NCI-H1930 (cell line): Measurements from ENCODE around the gene MXI1.
"Not testable (repeated sequence)": the region's sequence is repeated elsewhere in the genome, so short reads cannot be mapped to it uniquely, and the experiment has no call there.

Source experiments
- DNase-seq, 2 experiments: peaks; one replicate each; lab custom pipeline; 2025; lab: John Stamatoyannopoulos, UW

MXI1 gene

GRCh38 chr10:110181451-110181850 lies 26.0 kb upstream of the MXI1 start:
- DNase-seq = no peak

GRCh38 chr10:110181911-110182310 lies 25.5 kb upstream of the MXI1 start:
- no peak for DNase-seq

DNA sequence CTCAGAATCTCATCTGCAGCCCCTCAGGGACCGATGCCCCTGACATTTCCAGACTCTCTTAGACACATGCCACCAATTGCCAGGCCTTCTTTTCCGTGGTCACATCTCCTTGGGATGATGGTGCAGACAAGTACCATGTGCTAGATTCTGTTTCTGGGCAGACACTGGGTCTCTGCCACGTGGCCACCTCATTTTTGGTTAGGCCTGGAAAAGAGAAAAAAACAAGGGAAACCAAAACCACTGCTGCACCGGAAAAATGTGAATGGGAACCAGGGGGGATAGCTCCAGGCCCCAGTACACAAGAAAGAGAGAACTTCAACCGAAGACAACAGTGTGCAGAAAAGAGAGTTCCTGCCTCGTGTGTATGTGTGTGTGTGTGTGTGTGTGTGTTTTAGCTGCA lies 23.0 kb upstream of the MXI1 start:
- DNase-seq = no peak

- DNase-seq = not testable (repeated sequence)
These were observed 21.7 kb upstream of the MXI1 start for GRCh38 chr10:110185646-110186182.

GRCh38 chr10:110190170-110190569 lies 17.2 kb upstream of the MXI1 start:
- no peak for DNase-seq

DNA sequence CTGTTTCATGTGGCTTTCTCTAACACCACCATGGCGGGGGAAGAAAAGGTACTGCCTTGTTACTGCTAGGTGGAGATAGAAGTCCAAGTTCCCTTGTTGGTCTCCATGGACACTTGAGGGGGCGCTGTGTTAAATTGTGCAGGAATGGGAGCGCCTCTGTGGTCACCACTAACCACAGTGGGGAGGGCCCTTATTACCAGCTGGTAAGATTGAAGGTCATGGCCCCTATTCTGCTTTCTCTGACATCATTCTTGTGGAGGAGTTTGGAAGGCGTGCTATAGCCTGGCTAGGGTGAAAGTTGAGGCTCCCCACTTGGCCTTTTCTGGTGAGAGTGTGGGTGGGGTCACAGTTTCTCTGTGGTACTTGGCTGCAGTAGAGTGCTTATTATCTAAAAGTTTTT lies 14.9 kb upstream of the MXI1 start:
- no peak for DNase-seq

- DNase-seq = no peak
These were observed 6.9 kb upstream of the MXI1 start for GRCh38 chr10:110200503-110200902.

DNA sequence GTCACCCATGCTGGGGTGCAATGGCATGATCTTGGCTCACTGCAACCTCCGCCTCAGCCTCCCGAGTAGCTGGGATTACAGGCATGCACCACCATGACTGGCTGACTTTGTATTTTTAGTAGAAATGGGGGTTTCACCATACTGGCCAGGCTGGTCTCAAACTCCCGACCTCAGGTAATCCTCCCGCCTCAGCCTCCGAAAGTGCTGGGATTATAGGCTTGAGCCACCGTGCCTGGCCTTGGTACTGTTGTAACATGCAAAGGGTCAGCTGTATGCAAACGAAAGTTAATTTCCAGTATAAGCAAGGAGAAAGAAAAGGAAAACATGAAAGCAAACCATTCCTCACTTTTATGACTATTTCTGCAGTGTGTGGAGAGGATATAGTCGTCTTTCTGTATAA lies 6.4 kb upstream of the MXI1 start:
- DNase-seq = not testable (repeated sequence)

DNA sequence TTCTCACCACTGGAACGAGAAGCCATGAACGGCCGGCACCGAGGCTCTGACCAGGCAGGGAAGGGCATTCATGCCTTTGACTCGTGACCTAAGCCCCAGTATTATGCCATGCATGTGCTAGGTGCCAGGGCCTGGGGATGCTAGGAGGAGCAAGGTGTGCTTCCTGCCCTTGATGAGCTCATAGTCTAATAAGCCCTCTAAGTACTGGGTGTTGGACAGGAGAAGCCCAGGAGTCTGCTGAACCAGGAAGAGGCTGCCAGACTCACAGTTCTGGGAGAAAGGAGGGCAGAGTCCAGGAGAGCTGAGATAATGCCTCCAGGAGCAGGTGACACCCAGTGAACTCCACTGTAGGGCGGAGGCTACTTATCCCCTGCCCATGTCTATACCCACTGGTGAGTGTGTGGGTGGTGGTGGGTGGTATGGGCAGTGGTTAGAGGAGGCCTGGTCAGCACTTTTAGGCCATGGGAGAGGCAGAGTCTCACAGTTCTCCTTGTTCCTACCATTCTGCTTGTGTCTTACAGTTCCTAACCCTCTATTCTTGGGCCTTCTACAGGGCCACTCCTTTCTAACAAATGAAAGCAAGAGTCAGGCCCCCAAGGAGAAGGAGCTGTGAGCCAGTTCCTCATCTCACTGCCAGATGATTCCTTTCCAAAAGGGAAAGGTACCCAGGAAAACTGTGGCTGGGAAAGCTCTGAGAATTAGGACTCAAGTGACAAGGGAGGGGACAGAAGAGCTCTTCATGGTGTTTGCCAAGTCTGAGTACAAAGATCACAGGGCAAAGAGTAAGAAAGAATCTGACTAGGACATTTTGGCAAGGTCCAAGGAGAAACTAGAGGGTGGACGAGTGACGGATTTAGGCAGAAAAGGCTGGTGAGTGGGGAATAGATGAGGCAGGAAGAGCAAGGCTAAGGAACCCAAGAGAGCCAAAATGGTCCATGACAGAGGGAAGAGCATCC lies 3.6 kb upstream of the MXI1 start:
- no peak for DNase-seq

DNA sequence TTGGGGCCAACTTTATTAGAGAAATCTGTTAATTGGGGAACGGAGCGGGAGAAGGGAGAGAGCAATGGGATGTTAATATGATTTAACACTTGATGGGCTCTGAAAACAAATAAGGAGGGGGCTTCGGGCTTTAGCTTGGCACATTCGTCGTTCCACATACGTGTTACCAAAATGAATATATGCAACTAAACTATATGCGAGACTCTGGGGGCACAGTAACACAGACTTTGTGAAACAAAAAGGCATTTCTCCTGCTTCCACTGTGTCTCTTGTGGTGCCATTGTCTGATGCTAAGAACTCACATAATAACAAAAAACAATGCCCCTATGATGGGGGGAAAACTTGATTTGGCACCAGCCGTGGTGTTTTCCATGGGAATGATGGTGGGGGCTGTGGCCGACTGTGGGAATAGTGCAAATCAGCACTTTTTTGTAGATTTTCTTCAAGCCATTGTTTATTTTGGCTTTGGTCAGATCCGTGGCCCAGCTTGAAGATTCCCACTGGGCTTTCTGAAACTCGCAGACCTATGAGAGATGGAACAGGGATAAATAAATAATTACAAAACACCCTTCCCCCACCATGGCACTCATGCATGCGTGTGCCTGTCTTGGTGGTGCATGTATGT lies 2.2 kb upstream of the MXI1 start:
- no peak for DNase-seq

DNA sequence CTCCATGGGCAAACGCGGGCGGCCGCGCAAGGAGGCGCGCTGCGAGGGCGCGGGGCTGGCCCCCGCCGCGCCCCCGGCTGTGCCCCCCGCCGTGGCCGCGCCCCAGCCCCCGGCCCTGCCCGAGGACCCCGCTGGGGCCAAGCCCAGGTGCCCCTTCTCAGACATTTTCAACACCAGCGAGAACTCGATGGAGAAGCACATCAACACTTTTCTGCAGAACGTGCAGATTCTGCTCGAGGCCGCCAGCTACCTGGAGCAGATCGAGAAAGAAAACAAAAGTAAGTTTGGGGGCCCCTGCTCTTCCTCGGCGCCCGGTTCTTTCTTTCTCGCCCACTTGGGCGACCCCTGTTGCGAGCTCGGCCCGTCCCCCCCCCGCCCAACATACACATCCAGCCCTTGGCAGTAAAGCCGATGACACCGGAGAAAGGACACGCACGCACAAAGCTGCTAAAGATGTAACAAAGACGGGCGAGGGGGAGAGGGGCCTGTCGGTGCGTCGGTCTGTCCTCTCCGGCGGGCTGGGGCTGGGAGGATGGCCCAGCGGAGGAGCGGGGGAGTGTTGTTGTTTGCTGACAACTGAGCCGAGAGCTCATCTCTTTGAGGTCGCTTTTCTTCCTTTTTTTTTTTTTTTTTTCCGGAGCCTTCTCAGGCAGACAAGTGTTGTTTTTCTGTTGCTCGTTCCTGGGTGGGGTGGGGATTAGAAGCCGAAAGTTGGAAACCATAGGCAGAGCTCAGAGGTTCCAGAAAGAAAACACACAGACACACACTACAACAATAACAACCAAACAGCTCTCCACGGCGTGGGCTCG lies 604 bp downstream of the MXI1 start:
- no peak for DNase-seq

DNA sequence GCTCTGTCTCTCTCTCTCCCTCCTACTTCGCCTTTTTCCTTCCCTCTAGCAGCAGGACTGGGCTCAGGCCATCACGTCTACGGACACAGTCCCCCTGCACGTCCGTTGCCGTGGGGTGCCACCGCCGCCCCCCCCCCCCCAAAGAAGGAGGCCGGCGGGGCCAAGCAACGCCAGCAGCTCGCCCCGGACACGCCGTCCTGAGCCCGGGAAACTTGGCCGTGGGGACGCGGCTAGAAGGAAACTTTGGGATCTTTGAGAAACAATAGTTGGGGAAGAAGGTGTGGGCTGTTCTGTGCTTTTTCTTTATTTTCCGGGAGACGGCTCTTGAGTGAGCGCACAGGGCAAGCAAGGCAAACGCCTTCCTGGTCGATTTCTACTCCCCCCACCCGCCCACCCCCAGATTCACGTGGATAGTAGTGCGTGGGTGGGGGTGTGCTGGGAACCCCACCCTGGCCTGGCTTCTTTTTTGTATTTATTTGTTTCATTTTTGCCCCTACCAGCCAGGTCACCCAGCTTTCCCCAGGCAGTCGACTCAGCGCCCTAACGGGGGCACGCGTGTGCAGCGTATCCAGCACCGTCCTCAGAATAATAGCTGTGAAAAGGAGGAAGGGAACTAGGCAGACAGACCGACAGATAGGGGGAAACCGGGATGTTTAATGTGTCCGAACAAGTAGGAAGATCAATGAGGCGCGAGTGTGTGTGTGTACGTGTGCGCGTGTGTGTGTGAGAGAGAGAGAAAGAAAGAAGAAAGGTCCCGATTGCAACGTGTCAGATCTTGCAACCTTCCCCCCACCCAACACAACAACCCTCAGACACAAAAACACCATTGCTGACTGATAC lies 1.4 kb downstream of the MXI1 start:
- DNase-seq = no peak

GRCh38 chr10:110209454-110209925 lies 2.1 kb downstream of the MXI1 start:
- DNase-seq = peak in 1 of 2 experiments; percentile 19

DNA sequence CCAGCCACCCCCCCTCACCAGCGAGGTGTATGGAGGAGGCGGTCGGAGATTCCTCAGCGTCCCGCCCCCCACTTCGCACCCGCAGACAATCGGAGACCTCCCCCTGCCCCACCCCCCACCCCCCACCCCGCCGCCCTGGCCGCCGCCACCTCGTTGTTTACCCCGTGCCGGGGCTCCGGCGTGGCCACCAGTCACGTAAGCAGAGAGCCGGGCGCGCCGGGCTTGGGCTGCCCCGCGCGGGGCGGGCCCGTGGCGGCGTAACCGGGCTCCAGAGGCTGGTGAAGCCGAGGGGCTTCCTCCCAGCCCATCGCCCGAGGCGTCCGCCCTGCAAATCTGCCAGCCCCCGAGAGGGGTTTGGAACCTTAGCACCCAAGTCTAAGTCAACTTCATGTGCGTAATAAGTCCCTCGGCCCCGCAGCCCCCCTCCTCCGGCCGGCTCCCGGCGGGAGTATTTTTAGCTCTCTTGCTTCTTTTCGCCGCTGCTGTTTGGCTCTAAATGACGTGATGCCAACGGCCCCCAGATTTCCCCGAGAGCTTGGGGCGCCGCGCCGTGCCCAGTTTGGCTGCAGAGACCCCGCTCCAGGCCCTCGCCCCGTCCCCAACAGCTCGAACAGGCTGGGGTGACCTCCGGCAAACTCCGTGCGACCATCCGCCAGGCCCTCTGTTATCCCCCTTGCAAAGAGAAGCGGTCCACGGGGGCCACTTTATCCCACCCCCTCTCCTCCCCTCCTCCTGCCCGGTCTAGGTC lies 2.7 kb downstream of the MXI1 start:
- DNase-seq = no peak

DNA sequence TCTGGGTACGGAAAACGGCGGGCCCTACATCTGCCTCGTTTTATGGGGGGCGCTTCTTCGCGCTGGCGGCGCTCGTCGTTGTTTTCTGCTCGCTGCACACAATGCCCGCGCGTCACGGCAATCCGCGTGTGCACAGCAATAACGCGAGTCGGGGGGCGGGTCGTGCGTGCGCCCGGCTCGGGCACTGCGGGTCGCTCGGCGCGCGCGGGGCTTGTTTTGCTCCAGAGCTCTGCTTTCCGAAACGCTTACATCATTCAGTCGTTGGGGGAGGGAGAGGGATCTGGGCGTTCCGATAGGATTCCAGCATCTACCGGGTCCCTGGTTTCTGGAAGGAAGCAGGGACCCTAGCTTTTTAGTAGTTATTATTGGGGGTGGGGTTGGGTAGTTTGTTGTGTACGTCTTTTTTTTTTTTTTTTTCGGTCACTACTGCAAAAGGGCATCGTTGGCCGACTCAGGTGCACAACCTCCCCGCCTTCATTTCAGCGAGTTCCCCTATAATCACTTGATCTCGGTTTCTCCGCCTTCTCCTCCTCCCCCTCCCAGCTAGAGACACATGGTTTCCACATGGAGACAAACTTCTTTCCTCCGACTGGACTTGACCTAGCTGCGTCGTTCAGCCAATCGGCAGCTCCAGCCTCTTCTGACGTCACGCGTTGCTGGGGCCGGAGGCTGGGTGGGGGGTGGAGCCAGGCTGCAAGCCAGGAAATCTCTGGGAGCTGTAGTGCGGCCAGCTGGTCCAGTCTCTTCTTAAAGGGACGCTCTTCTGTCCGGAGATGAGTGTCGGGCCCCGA lies 3.5 kb downstream of the MXI1 start:
- DNase-seq = peak; percentile 68 to 83

- no peak for DNase-seq
These were observed 4.0 kb downstream of the MXI1 start for GRCh38 chr10:110211465-110211843.

DNA sequence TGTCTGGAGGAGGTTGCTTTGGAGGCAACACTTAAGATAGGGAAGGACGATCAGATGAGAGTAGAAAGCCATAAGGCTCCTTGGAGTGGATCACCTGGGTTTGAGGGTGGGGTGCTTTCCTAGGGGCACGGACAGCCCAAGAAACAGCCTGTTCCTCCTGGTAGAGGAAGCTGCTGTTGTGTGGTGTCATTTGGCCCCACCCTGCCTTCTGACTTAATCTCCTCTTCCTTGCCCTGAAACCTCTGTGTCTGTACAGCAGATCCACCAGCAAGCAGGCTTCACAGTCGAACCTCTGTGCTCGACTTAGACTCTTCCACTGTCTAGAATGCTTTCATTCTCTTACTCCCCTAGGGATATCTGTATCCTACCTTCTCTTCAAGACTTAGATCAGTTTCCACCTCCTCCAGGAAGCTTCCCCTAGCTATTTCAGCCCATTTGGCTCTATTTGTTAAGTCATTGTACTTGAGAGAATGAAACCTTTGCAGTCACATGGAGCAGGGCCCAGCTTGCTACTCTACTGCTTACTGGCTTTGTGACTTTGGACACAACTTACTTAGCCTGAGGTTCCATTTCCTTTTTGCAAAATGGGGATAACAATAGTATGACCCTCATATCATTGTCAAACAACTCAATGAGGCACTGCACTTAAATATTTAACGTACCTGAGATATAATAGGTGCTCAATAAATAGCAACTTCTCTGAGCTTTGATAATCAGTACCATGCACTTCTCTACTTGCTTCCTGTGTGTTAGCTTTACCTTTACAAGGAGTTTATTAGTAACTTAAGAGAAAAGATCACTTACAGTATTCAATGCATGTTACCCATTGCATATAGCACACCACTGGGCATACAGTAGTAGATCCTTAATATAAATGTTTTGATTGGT lies 5.0 kb downstream of the MXI1 start:
- no peak for DNase-seq

DNA sequence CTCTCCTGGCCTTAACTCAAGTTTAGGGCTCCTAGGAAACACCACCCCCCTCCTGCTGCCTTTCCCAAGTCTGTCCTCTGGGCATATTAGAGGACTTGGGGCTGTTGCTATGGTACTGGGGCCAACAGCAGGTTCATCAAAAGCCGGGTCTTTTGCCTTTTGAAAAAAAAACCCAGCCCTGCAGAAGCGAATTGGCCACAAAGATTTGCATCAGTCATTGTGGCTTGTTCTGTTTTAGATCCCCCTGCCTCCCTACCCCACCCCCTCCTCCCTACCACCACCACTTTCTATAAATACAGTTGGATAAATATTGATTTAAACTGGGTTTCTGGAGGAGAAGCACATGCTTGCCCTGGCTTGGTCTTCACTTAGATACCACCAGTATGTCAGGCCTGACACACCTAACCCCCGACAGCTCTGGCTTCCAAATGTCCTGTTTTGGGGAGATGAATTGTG lies 7.0 kb downstream of the MXI1 start:
- no peak for DNase-seq
